ENCODE data around the gene MPPED2. TPM values are rescaled to one million over a fixed set of nuclear protein-coding genes. Genes with fewer than 3 reads are reported as not detected.
A peak's percentile ranks its signal among the peaks of the same experiment; 100 is the strongest.

Gene MPPED2
- total and polyA plus RNA-seq, 12 donors: 2.2 to 15.1 (median 10.4) TPM

GRCh38 chr11:30453705-30454104 lies 132.4 kb downstream of the MPPED2 start:
- TF ChIP-seq CTCF (IDR thresholded peaks at IDR 0.05): no peak
- no peaks in the 10 kb centered on the region for H3K36me3 ChIP-seq
- peak overlapping the region in 3 of 10 donors; percentile 26 to 54 (median 46) for H3K27ac ChIP-seq
- H3K9me3 ChIP-seq: no peaks in the 10 kb centered on the region
- no peaks in the 10 kb centered on the region for H3K27me3 ChIP-seq
- no peak for DNase-seq
- WGBS, 2 donors: 86 to 87% methylated on average over 1 of the region's 1 CpG
- H3K4me1 ChIP-seq: peaks cover 7 to 76% (median 42%) of the 10 kb centered on the region in 9 donors
- ATAC-seq: no peak
- intact Hi-C loops (cut with DNase I): loop anchor here in 2 of 10 donors (2.0 to 10.0 kb wide), 2 partner anchors 15 to 131 kb away; partner anchors contain the start of gene MPPED2 (in 1 of the 2)
- H3K4me3 ChIP-seq: no peak overlapping the region

- H3K4me1 ChIP-seq: peaks cover 7 to 70% (median 42%) of the 10 kb centered on the region in 9 donors
- H3K36me3 ChIP-seq: no peaks in the 10 kb centered on the region
- intact Hi-C loops (cut with DNase I): loop anchor here in 1 of 10 donors (10.0 kb wide), 1 partner anchor 132 kb away; the partner anchor contains the start of gene MPPED2
- peak in 2 of 8 donors; percentile 16 to 42 for ATAC-seq
- H3K9me3 ChIP-seq: no peaks in the 10 kb centered on the region
- WGBS, 2 donors: 74 to 77% methylated on average over 1 of the region's 1 CpG
- no peak for DNase-seq
- H3K27ac ChIP-seq: peak overlapping the region in 2 of 10 donors; percentile 26 to 40
- no peak for TF ChIP-seq CTCF (IDR thresholded peaks at IDR 0.05)
- no peak overlapping the region for H3K4me3 ChIP-seq
- no peaks in the 10 kb centered on the region for H3K27me3 ChIP-seq
Measured at GRCh38 chr11:30452842-30453241, 133.3 kb downstream of the MPPED2 start.

- no peaks in the 10 kb centered on the region for H3K9me3 ChIP-seq
- ATAC-seq: peak in 3 of 8 donors; percentile 27 to 46 (median 30)
- 60 to 61% methylated on average over 4 of the region's 4 CpGs for WGBS, 2 donors
- H3K36me3 ChIP-seq: no peaks in the 10 kb centered on the region
- no peak for DNase-seq
- intact Hi-C loops (cut with DNase I): loop anchor here in 1 of 10 donors (10.0 kb wide), 1 partner anchor 133 kb away; the partner anchor contains the start of gene MPPED2
- no peak overlapping the region for H3K4me3 ChIP-seq
- H3K27me3 ChIP-seq: no peaks in the 10 kb centered on the region
- peaks cover 4 to 63% (median 37%) of the 10 kb centered on the region in 9 donors for H3K4me1 ChIP-seq
- no peak for TF ChIP-seq CTCF (IDR thresholded peaks at IDR 0.05)
- H3K27ac ChIP-seq: peak overlapping the region in 3 of 10 donors; percentile 4 to 40 (median 8)
Measured at GRCh38 chr11:30452114-30452513, 134.0 kb downstream of the MPPED2 start.

GRCh38 chr11:30451626-30452025 lies 134.5 kb downstream of the MPPED2 start:
- intact Hi-C loops (cut with DNase I): loop anchor here in 1 of 10 donors (10.0 kb wide), 1 partner anchor 133 kb away; the partner anchor contains the start of gene MPPED2
- Histone ChIP-seq H3K9me3 (no peaks in the 10 kb centered on the region), H3K4me1 (peaks cover 4 to 58% (median 36%) of the 10 kb centered on the region in 9 donors), H3K27ac (peak overlapping the region in 2 of 10 donors; percentile 8 to 40), H3K4me3 (no peak overlapping the region), H3K27me3 (no peaks in the 10 kb centered on the region), H3K36me3 (no peaks in the 10 kb centered on the region)
- 46 to 68% methylated on average over 5 of the region's 5 CpGs for WGBS, 2 donors
- ATAC-seq: no peak
- no peak for DNase-seq
- no peak for TF ChIP-seq CTCF (IDR thresholded peaks at IDR 0.05)

Measured in heart right ventricle (tissue), 16 donors.